Psoas muscle (tissue), 8 donors: ENCODE data around the gene PFN2. TPM values are rescaled to one million over a fixed set of nuclear protein-coding genes. Genes with fewer than 3 reads are reported as not detected.

Source experiments
- ATAC-seq, 4 donors: fragments of 200-7000 bp; cut with Tn5 transposase; one replicate each; pipeline ENCODE4 v1.9.1; 2020; ENCODE audit warnings: moderate library complexity in 3 of 4, mild to moderate bottlenecking in 2 of 4
- DNase-seq, 2 donors: peaks; one replicate each; pipeline ENCODE4 v3.0.0-alpha.2; 2020
- H3K27ac ChIP-seq: fragments of 200-600 bp; one replicate; pipeline ENCODE4 v1.8.0; 2022
- H3K27me3 ChIP-seq, 3 donors: fragments of 200-600 bp in 1 of 3; one replicate each; pipeline versions ENCODE4 v1.6.1 to v1.8.0; 2013 to 2022; ENCODE audit warnings: low read length in 2 of 3, mild to moderate bottlenecking in 2 of 3, moderate library complexity in 1 of 3; ENCODE audit not compliant: insufficient read depth in 3 of 3
- H3K36me3 ChIP-seq, 2 donors: fragments of 200-600 bp in 1 of 2; one replicate each; pipeline versions ENCODE4 v1.6.1 to v1.8.0; 2013 to 2022; ENCODE audit warnings: low read depth in 1 of 2, mild to moderate bottlenecking in 1 of 2, moderate library complexity in 1 of 2; ENCODE audit not compliant: insufficient read depth in 1 of 2
- H3K4me1 ChIP-seq: fragments of 200-600 bp; one replicate; pipeline ENCODE4 v1.8.0; 2022
- H3K4me3 ChIP-seq: fragments of 200-600 bp; one replicate; pipeline ENCODE4 v1.8.0; 2022; ENCODE audit warnings: mild to moderate bottlenecking
- H3K9me3 ChIP-seq: fragments of 200-600 bp; one replicate; pipeline ENCODE4 v1.8.0; 2022
- CTCF ChIP-seq: fragments of 200-600 bp; IDR thresholded peaks from one replicate; pipeline ENCODE4 v1.8.0; 2022; ENCODE audit warnings: antibody characterized with exemption
- whole genome bisulfite sequencing, 3 donors: extraction: QIAGEN DNeasy Blood & Tissue Kit; methylation state at CpG; one replicate each; pipeline versions ENCODE4 v1.1.6 to v1.1.7; 2013; 5-methylcytosine and 5-hydroxymethylcytosine counted together
- intact Hi-C, 2 donors: fragments of 100-400 bp; cut with DNase I; formaldehyde crosslinking; loops; one replicate each; pipeline versions ENCODE4 v1.11.0 to v1.14.2; 2022
- polyA plus RNA-seq, 3 donors: library from polyadenylated mRNA; stranded (reverse); fragments of 200-250 nt; gene quantifications; one replicate each; pipeline ENCODE4 v1.2.3, GENCODE V29; 2013
- total RNA-seq, 4 donors: library from RNA; stranded (reverse); fragmentation: NEBNext Ultra II Directional in 2 of 4; extraction: Animal tissue kit (Norgen Biotek cat#: 25700) in 2 of 4; gene quantifications; one replicate each; pipeline versions ENCODE4 v1.2.1 to v1.2.4, GENCODE V29; 2021 to 2023
- donor health status: healthy with polysubstance abuse.
- donor health status: DM: no; HTN: no; CAD: no; lungs with moderate emphysema.
- donor health status: Bipolar disorder and iron deficiency.
- donor health status: healthy.
- donor health status: DM: yes; HTN: yes; CAD: no.
- donor health status: DM: no; HTN: no; CAD: no.
- donor health status: DM: no; HTN: no; CAD: no.
- donor health status: DM: yes; HTN: yes; CAD: no.

Gene PFN2
- total and polyA plus RNA-seq, 7 donors: 167 to 363 (median 309) TPM

GRCh38 chr3:149969110-149969939 lies 1.4 kb downstream of the PFN2 start:
- Histone ChIP-seq H3K4me1 (peaks cover 25% of the 10 kb centered on the region), H3K4me3 (peak overlapping the region; percentile 90)
- DNase-seq: peak; percentile 47 to 75

GRCh38 chr3:149968216-149968615 lies 2.5 kb downstream of the PFN2 start:
- no peak for DNase-seq
- peak overlapping the region; percentile 97 for H3K27ac ChIP-seq
- intact Hi-C loops: loop anchor here (2.0 to 10.0 kb wide), 4 partner anchors 101 to 527 kb away; no protein-coding TSS in a partner anchor
- H3K4me3 ChIP-seq: peak overlapping the region; percentile 90
- peaks cover 8 to 40% of the 10 kb centered on the region in 2 donors for H3K36me3 ChIP-seq
- TF ChIP-seq CTCF: no peak
- peaks cover 36% of the 10 kb centered on the region for H3K4me1 ChIP-seq
- WGBS, 3 donors: 32 to 42% (median 34%) methylated on average over 8 of the region's 8 CpGs
- no peaks in the 10 kb centered on the region for H3K27me3 ChIP-seq
- no peak for ATAC-seq
- no peaks in the 10 kb centered on the region for H3K9me3 ChIP-seq

More at GRCh38 chr3:149969110-149969939, 1.4 kb downstream of the PFN2 start:
- Histone ChIP-seq H3K27ac (peak overlapping the region; percentile 97), H3K36me3 (peaks cover 8 to 35% of the 10 kb centered on the region in 2 donors), H3K9me3 (no peaks in the 10 kb centered on the region), H3K27me3 (no peaks in the 10 kb centered on the region)
- no peak for TF ChIP-seq CTCF
- intact Hi-C loops: loop anchor here (1.0 to 10.0 kb wide), 5 partner anchors 99 to 525 kb away; no protein-coding TSS in a partner anchor
- WGBS, 3 donors: 11 to 13% (median 12%) methylated on average over 15 of the region's 15 CpGs
- peak; percentile 51 to 65 (median 58) for ATAC-seq

- Histone ChIP-seq H3K4me3 (peak overlapping the region; percentile 90), H3K27ac (peak overlapping the region; percentile 97), H3K4me1 (peaks cover 46% of the 10 kb centered on the region), H3K27me3 (no peaks in the 10 kb centered on the region), H3K9me3 (no peaks in the 10 kb centered on the region), H3K36me3 (peaks cover 8 to 47% of the 10 kb centered on the region in 2 donors)
- peak; percentile 75 for TF ChIP-seq CTCF
- ATAC-seq (no peak), DNase-seq (no peak)
- intact Hi-C loops: loop anchor here (1.0 to 10.0 kb wide), 3 partner anchors 215 to 528 kb away; no protein-coding TSS in a partner anchor
- 10 to 13% (median 11%) methylated on average over 9 of the region's 9 CpGs for WGBS, 3 donors
These were observed 3.5 kb downstream of the PFN2 start for GRCh38 chr3:149967086-149967685.

GRCh38 chr3:149965278-149965677 lies 5.4 kb downstream of the PFN2 start:
- intact Hi-C loops: loop anchor here (5.0 to 10.0 kb wide), 2 partner anchors 217 to 530 kb away; no protein-coding TSS in a partner anchor
- H3K27me3 ChIP-seq: no peaks in the 10 kb centered on the region
- ATAC-seq (no peak), DNase-seq (no peak)
- H3K36me3 ChIP-seq: peaks cover 8 to 54% of the 10 kb centered on the region in 2 donors
- H3K27ac ChIP-seq: no peak overlapping the region
- peak overlapping the region; percentile 90 for H3K4me3 ChIP-seq
- TF ChIP-seq CTCF: no peak
- peaks cover 46% of the 10 kb centered on the region for H3K4me1 ChIP-seq
- H3K9me3 ChIP-seq: no peaks in the 10 kb centered on the region
